ENCODE data around the gene LRRC28. TPM values are rescaled to one million over a fixed set of nuclear protein-coding genes. Genes with fewer than 3 reads are reported as not detected.

The LRRC28 gene
- total and polyA plus RNA-seq, 2 donors (not counting 1 experiment from before 2014, with no cell fraction given): 13.3 to 31.8 TPM

GRCh38 chr15:99345242-99345641, 94.0 kb downstream of the LRRC28 start:
- Histone ChIP-seq H3K36me3 (replicated peaks in 1 of 2; ENCODE audit: control extremely low read depth in 1 of 2, control insufficient read depth in 1 of 2, extremely low read depth in 1 of 2, insufficient read depth in 2 of 2, low read length in 1 of 2) (no peaks in the 10 kb centered on the region), H3K27me3 (replicated peaks in 1 of 4; ENCODE audit: control extremely low read depth in 1 of 4, control insufficient read depth in 3 of 4, insufficient read depth in 4 of 4, low read length in 3 of 4) (no peaks in the 10 kb centered on the region), H3K79me2 (ENCODE audit: control insufficient read depth, insufficient read depth, low read length) (no peaks in the 10 kb centered on the region), H3K4me3 (ENCODE audit: control extremely low read depth in 1 of 5, extremely low read depth in 1 of 5, insufficient read depth in 1 of 5, low read depth in 2 of 5, low read length in 4 of 5) (no peak overlapping the region), H3K4me1 (ENCODE audit: control insufficient read depth in 2 of 2, insufficient read depth in 2 of 2, low read length in 2 of 2) (peaks cover 20 to 22% of the 10 kb centered on the region in 2 donors), H3K9me3 (ENCODE audit: control extremely low read depth in 1 of 3, control insufficient read depth in 2 of 3, insufficient read depth in 1 of 3, low read length in 2 of 3) (peaks cover 0 to 4% (median 1%) of the 10 kb centered on the region in 3 donors), H3K27ac (ENCODE audit: low read length in 2 of 2) (no peak overlapping the region), H3K4me2 (replicated peaks; ENCODE audit: low read depth, low read length, poor library complexity, severe bottlenecking) (peak overlapping the region; percentile 36), H2AFZ (ENCODE audit: insufficient read depth, low read depth, low read length, poor library complexity, severe bottlenecking) (no peak overlapping the region), H3K9ac (ENCODE audit: low read length) (no peak overlapping the region), H4K20me1 (ENCODE audit: control insufficient read depth, insufficient read depth, low read length, poor library complexity, severe bottlenecking) (no peaks in the 10 kb centered on the region)
- H3K27me3 Mint-ChIP-seq: no peaks in the 10 kb centered on the region
- ChIA-PET POLR2A (no interaction called here), CTCF (interaction anchor here (0.8 to 5.7 kb wide), 6 partner anchors 10 to 411 kb away, joined by 3 to 86 read pairs (median 4); no protein-coding TSS in a partner anchor)
- no peaks in the 10 kb centered on the region for H3K9me3 Mint-ChIP-seq (ENCODE audit: insufficient read depth)
- WGBS (ENCODE audit: insufficient coverage): no CpG with 5 or more reads among the region's 2 CpGs
- no peak overlapping the region for H3K27ac Mint-ChIP-seq
- TF ChIP-seq, protein P1, sequence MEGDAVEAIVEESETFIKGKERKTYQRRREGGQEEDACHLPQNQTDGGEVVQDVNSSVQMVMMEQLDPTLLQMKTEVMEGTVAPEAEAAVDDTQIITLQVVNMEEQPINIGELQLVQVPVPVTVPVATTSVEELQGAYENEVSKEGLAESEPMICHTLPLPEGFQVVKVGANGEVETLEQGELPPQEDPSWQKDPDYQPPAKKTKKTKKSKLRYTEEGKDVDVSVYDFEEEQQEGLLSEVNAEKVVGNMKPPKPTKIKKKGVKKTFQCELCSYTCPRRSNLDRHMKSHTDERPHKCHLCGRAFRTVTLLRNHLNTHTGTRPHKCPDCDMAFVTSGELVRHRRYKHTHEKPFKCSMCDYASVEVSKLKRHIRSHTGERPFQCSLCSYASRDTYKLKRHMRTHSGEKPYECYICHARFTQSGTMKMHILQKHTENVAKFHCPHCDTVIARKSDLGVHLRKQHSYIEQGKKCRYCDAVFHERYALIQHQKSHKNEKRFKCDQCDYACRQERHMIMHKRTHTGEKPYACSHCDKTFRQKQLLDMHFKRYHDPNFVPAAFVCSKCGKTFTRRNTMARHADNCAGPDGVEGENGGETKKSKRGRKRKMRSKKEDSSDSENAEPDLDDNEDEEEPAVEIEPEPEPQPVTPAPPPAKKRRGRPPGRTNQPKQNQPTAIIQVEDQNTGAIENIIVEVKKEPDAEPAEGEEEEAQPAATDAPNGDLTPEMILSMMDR (IDR thresholded peaks at IDR 0.05): no peak
- no peak for TF ChIP-seq EZH2 (IDR thresholded peaks at IDR 0.05; ENCODE audit: borderline replicate concordance, insufficient read depth, low read depth, low read length, poor library complexity, severe bottlenecking)
- intact Hi-C loops (cut with micrococcal nuclease): loop anchor here (10.0 kb wide), 1 partner anchor 60 kb away; no protein-coding TSS in a partner anchor
- ATAC-seq (ENCODE audit: low read depth): no peak
- H3K4me1 Mint-ChIP-seq: peaks cover 28% of the 10 kb centered on the region
- DNase-seq: no peak
- H3K4me3 Mint-ChIP-seq: no peak overlapping the region

DNA sequence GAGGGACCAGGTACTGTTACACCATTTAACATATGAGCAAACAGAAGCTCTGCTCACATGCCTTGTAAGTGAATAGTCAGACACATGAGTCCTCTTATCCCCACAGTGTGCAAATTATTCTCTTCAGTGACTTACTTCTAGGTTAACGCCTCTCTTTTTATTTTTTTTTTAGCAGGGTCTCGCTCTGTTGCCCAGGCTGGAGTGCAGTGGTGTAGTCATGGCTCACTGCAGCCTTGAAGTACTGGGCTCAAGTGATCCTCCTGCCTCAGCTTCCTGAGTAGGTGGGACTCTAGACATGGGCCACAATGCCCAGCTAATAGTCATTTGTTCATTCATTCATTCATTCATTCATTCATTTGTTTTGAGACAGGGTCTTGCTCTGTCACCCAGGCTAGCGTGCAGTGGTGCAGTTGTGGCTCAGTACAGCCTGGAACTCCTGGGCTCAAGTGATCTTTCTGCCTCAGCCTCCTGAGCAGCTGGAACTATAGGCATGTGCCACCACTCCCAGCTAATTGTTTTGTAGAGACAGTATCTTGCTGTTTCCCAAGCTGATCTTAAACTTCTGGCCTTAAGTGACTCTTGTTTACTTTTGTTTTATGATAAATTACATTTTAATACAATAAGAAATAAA, 94.7 kb downstream of the LRRC28 start:
- TF ChIP-seq, protein P1 (IDR thresholded peaks at IDR 0.05): no peak
- no peak for TF ChIP-seq EZH2 (IDR thresholded peaks at IDR 0.05; ENCODE audit: borderline replicate concordance, insufficient read depth, low read depth, low read length, poor library complexity, severe bottlenecking)
- ChIA-PET CTCF (interaction anchor here (0.8 to 2.3 kb wide), 3 partner anchors 16 to 411 kb away, joined by 3 to 11 read pairs (median 5); no protein-coding TSS in a partner anchor), POLR2A (no interaction called here)
- no peak overlapping the region for H2AFZ ChIP-seq (ENCODE audit: insufficient read depth, low read depth, low read length, poor library complexity, severe bottlenecking)
- H3K9ac ChIP-seq (ENCODE audit: low read length): no peak overlapping the region
- no peak overlapping the region for H3K4me3 ChIP-seq (ENCODE audit: control extremely low read depth in 1 of 5, extremely low read depth in 1 of 5, insufficient read depth in 1 of 5, low read depth in 2 of 5, low read length in 4 of 5)
- no peaks in the 10 kb centered on the region for H3K36me3 ChIP-seq (replicated peaks in 1 of 2; ENCODE audit: control extremely low read depth in 1 of 2, control insufficient read depth in 1 of 2, extremely low read depth in 1 of 2, insufficient read depth in 2 of 2, low read length in 1 of 2)
- H3K4me1 Mint-ChIP-seq: peaks cover 29% of the 10 kb centered on the region
- H3K27ac ChIP-seq (ENCODE audit: low read length in 2 of 2): no peak overlapping the region
- no peak overlapping the region for H3K27ac Mint-ChIP-seq
- no peaks in the 10 kb centered on the region for H3K79me2 ChIP-seq (ENCODE audit: control insufficient read depth, insufficient read depth, low read length)
- 74% methylated on average over 2 of the region's 3 CpGs for WGBS (ENCODE audit: insufficient coverage)
- H3K9me3 ChIP-seq (ENCODE audit: control extremely low read depth in 1 of 3, control insufficient read depth in 2 of 3, insufficient read depth in 1 of 3, low read length in 2 of 3): peaks cover 0 to 4% (median 1%) of the 10 kb centered on the region in 3 donors
- no peaks in the 10 kb centered on the region for H3K27me3 Mint-ChIP-seq
- DNase-seq (peak; percentile 42), ATAC-seq (ENCODE audit: low read depth) (peak; percentile 54)
- H3K4me3 Mint-ChIP-seq: no peak overlapping the region
- H3K4me1 ChIP-seq (ENCODE audit: control insufficient read depth in 2 of 2, insufficient read depth in 2 of 2, low read length in 2 of 2): peaks cover 20 to 25% of the 10 kb centered on the region in 2 donors
- H4K20me1 ChIP-seq (ENCODE audit: control insufficient read depth, insufficient read depth, low read length, poor library complexity, severe bottlenecking): no peaks in the 10 kb centered on the region
- intact Hi-C loops (cut with micrococcal nuclease): loop anchor here (10.0 kb wide), 1 partner anchor 59 kb away; no protein-coding TSS in a partner anchor
- peak overlapping the region; percentile 36 for H3K4me2 ChIP-seq (replicated peaks; ENCODE audit: low read depth, low read length, poor library complexity, severe bottlenecking)
- no peaks in the 10 kb centered on the region for H3K27me3 ChIP-seq (replicated peaks in 1 of 4; ENCODE audit: control extremely low read depth in 1 of 4, control insufficient read depth in 3 of 4, insufficient read depth in 4 of 4, low read length in 3 of 4)
- H3K9me3 Mint-ChIP-seq (ENCODE audit: insufficient read depth): no peaks in the 10 kb centered on the region
